Lower lobe of right lung (tissue), 2 donors: ENCODE measurements around the gene AK9. TPM values are rescaled to one million over a fixed set of nuclear protein-coding genes. Genes with fewer than 3 reads are reported as not detected.

Source experiments
- ATAC-seq, 2 donors: fragments of 200-7000 bp; cut with Tn5 transposase; one replicate each; pipeline ENCODE4 v1.9.1; 2020 to 2022; ENCODE audit warnings: mild to moderate bottlenecking in 2 of 2, moderate library complexity in 2 of 2
- DNase-seq: peaks from one replicate; pipeline ENCODE4 v3.0.0-alpha.2; 2020
- H3K27ac ChIP-seq: fragments of 200-600 bp; one replicate; pipeline ENCODE4 v1.8.0; 2022
- H3K27me3 ChIP-seq: fragments of 200-600 bp; one replicate; pipeline ENCODE4 v1.8.0; 2022; ENCODE audit warnings: low read depth
- H3K36me3 ChIP-seq: fragments of 200-600 bp; one replicate; pipeline ENCODE4 v1.8.0; 2022; ENCODE audit warnings: mild to moderate bottlenecking
- H3K4me1 ChIP-seq: fragments of 200-600 bp; one replicate; pipeline ENCODE4 v1.8.0; 2022
- H3K4me3 ChIP-seq: fragments of 200-600 bp; one replicate; pipeline ENCODE4 v1.8.0; 2022; ENCODE audit warnings: mild to moderate bottlenecking
- H3K9me3 ChIP-seq: fragments of 200-600 bp; one replicate; pipeline ENCODE4 v1.8.0; 2022
- intact Hi-C: fragments of 100-400 bp; cut with DNase I; formaldehyde crosslinking; loops from one replicate; pipeline ENCODE4 v1.11.0; 2022
- total RNA-seq: library from RNA; stranded (reverse); fragmentation: NEBNext Ultra II Directional; extraction: Animal tissue kit (Norgen Biotek cat#: 25700); gene quantifications from one replicate; pipeline ENCODE4 v1.2.1, GENCODE V29; 2021
- TF ChIP-seq, protein P1 (sequence below): fragments of 200-600 bp; IDR thresholded peaks from one replicate; pipeline ENCODE4 v1.8.0; 2022; ENCODE audit warnings: antibody characterized with exemption, mild to moderate bottlenecking
- donor health status: DM: no; HTN: yes; CAD: no; lungs with severe emphysema.

AK9 gene
- total RNA-seq, 1 donor from 2014 or later: 13.9 TPM

- no peaks in the 10 kb centered on the region for H3K27me3 ChIP-seq
- H3K4me1 ChIP-seq: peaks cover 60% of the 10 kb centered on the region
- ATAC-seq: no peak
- no peak overlapping the region for H3K27ac ChIP-seq
- peaks cover 81% of the 10 kb centered on the region for H3K36me3 ChIP-seq
- intact Hi-C loops: no loop called here
- no peak for DNase-seq
- no peak overlapping the region for H3K4me3 ChIP-seq
- no peaks in the 10 kb centered on the region for H3K9me3 ChIP-seq
- TF ChIP-seq, protein P1, sequence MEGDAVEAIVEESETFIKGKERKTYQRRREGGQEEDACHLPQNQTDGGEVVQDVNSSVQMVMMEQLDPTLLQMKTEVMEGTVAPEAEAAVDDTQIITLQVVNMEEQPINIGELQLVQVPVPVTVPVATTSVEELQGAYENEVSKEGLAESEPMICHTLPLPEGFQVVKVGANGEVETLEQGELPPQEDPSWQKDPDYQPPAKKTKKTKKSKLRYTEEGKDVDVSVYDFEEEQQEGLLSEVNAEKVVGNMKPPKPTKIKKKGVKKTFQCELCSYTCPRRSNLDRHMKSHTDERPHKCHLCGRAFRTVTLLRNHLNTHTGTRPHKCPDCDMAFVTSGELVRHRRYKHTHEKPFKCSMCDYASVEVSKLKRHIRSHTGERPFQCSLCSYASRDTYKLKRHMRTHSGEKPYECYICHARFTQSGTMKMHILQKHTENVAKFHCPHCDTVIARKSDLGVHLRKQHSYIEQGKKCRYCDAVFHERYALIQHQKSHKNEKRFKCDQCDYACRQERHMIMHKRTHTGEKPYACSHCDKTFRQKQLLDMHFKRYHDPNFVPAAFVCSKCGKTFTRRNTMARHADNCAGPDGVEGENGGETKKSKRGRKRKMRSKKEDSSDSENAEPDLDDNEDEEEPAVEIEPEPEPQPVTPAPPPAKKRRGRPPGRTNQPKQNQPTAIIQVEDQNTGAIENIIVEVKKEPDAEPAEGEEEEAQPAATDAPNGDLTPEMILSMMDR: no peak
These were observed 213.8 kb downstream of the AK9 start for GRCh38 chr6:109477184-109477583.

DNA sequence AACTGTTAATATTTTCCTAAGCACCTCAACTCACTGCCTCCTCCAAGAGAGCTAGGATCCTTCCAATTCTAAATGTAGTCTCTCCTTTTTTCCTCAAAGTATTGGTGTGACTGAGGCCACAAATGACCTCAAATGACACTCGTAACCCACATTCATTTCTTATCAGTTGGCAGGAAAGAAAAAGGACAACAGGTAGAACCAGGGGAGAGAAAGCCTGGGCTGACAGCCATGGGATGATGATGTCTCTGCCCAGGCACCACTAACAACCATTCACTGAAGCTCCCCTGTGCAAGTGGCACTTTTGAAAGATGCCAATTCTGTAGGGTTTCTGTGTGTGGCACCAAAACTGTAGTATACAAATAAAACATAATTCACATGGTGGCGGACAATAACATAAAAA, 215.4 kb downstream of the AK9 start:
- no peak overlapping the region for H3K4me3 ChIP-seq
- H3K4me1 ChIP-seq: peaks cover 44% of the 10 kb centered on the region
- no peak overlapping the region for H3K27ac ChIP-seq
- TF ChIP-seq, protein P1: no peak
- DNase-seq: no peak
- ATAC-seq: no peak
- intact Hi-C loops: no loop called here
- H3K36me3 ChIP-seq: peaks cover 83% of the 10 kb centered on the region
- no peaks in the 10 kb centered on the region for H3K27me3 ChIP-seq
- H3K9me3 ChIP-seq: no peaks in the 10 kb centered on the region

DNA sequence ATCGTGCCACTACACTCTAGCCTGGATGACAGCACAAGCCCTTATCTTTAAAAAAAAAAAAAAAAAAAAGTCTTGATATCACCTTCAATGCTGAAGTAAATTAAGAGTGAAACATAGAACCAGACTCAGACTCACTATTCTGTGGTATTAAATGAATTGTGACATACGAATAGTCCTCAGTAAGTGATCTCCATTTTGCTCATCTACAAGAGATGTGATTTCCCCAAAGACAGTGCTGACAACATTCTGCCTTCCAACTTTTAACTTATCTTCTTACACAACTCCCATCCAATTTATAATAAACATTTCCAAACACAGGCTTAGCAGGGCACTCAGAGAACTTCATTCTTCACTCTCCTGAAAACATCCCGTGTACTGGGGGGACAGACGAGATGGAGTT, 216.0 kb downstream of the AK9 start:
- H3K27me3 ChIP-seq: no peaks in the 10 kb centered on the region
- no peak for DNase-seq
- peaks cover 38% of the 10 kb centered on the region for H3K4me1 ChIP-seq
- TF ChIP-seq, protein P1: no peak
- ATAC-seq: no peak
- no peak overlapping the region for H3K4me3 ChIP-seq
- H3K36me3 ChIP-seq: peaks cover 83% of the 10 kb centered on the region
- no peaks in the 10 kb centered on the region for H3K9me3 ChIP-seq
- intact Hi-C loops: no loop called here
- H3K27ac ChIP-seq: no peak overlapping the region

DNA sequence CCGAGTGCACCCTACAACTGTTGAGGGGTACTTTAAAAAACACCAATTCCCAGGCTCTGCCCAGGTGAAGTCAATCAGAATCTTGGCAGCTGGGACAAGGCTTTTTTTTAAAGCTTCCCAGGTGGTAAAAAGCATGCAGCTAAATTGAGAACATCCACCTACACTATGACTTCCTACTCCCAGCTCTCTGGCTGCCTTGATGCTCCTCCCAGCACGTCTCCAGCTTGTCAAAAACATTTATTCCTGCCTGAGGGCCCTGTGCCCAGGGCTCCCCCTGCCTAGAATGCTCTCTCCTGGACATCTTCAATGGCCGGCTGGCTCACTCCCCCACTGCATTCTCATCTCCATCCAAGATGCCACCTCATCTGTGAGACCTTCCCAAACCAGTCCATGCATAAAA, 217.9 kb downstream of the AK9 start:
- H3K27me3 ChIP-seq: no peaks in the 10 kb centered on the region
- peaks cover 98% of the 10 kb centered on the region for H3K36me3 ChIP-seq
- TF ChIP-seq, protein P1: no peak
- H3K9me3 ChIP-seq: no peaks in the 10 kb centered on the region
- peaks cover 19% of the 10 kb centered on the region for H3K4me1 ChIP-seq
- ATAC-seq: no peak
- no peak overlapping the region for H3K4me3 ChIP-seq
- intact Hi-C loops: no loop called here
- H3K27ac ChIP-seq: no peak overlapping the region
- no peak for DNase-seq

DNA sequence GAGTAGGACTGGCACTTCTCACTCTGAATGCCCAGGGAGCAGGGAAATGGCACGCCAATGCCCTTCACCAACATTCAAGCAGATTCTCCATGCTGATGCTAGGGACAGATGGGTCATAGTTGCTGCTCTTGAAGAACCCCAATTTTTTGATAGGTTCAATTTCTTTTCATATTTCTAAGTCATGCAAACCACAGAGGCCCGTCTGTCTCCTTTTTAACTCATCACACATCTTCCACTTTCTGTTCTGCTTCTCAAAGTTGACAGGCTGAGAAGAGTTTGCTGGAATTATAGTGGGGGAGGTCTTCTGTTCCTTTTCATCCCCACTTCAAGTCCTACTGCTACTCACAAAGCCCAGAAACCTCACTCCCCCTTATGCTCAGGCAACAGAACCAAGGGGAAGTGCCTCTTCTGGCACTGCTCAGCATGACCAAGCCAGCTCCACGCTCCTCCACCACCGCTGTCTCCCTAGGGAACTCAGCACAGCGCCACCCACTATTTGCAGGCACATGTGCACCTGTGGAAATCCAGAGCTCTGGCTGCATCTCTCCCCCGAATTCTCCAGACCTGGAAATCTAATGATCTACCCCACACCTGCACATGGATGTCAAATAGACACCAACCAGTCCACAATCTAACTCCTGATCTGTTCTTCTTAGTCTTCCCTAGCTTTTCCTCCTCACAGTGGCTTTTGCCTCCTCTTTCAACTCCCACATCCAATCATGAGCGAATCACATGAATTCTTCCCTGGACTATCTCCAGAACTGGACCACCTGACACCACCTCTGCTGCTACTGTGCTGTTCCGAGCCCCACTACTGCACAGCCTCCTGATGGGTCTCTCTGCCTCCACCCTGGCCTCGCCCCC, 218.6 kb downstream of the AK9 start:
- TF ChIP-seq, protein P1: no peak
- no peak overlapping the region for H3K27ac ChIP-seq
- no peaks in the 10 kb centered on the region for H3K9me3 ChIP-seq
- no peaks in the 10 kb centered on the region for H3K27me3 ChIP-seq
- peaks cover 12% of the 10 kb centered on the region for H3K4me1 ChIP-seq
- DNase-seq (no peak), ATAC-seq (no peak)
- H3K36me3 ChIP-seq: peaks cover 92% of the 10 kb centered on the region
- intact Hi-C loops: no loop called here
- H3K4me3 ChIP-seq: no peak overlapping the region
